ENCODE results near the gene GATAD2B.

Gene GATAD2B

DNA sequence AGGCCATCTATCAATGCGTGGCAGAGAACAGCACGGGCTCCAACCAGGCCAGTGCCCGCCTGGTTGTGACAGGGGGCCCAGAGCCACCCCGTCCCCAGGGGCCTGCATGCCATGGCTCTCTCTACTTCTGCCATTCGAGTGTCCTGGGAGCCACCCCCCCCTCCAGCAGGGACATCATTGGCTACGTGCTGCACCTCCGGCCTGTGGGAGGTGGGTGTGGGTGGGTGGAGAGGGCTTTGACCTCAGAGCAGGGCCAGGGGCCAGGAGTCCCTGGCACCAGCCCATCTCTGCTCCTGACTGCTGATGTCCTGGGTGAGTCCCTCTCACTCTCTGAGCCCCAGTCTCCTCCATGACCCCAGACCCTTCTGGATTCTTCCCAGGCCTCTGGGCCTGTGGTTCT, 122.3 kb downstream of the GATAD2B start:
- DNase-seq (ENCODE audit: low read depth) = no peak
- H3K4me3 ChIP-seq (ENCODE audit: low read length) = no peak overlapping the region
- TF ChIP-seq, protein P1, sequence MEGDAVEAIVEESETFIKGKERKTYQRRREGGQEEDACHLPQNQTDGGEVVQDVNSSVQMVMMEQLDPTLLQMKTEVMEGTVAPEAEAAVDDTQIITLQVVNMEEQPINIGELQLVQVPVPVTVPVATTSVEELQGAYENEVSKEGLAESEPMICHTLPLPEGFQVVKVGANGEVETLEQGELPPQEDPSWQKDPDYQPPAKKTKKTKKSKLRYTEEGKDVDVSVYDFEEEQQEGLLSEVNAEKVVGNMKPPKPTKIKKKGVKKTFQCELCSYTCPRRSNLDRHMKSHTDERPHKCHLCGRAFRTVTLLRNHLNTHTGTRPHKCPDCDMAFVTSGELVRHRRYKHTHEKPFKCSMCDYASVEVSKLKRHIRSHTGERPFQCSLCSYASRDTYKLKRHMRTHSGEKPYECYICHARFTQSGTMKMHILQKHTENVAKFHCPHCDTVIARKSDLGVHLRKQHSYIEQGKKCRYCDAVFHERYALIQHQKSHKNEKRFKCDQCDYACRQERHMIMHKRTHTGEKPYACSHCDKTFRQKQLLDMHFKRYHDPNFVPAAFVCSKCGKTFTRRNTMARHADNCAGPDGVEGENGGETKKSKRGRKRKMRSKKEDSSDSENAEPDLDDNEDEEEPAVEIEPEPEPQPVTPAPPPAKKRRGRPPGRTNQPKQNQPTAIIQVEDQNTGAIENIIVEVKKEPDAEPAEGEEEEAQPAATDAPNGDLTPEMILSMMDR (conservative IDR thresholded peaks at IDR 0.05; ENCODE audit: low read depth, low read length) = no peak

DNA sequence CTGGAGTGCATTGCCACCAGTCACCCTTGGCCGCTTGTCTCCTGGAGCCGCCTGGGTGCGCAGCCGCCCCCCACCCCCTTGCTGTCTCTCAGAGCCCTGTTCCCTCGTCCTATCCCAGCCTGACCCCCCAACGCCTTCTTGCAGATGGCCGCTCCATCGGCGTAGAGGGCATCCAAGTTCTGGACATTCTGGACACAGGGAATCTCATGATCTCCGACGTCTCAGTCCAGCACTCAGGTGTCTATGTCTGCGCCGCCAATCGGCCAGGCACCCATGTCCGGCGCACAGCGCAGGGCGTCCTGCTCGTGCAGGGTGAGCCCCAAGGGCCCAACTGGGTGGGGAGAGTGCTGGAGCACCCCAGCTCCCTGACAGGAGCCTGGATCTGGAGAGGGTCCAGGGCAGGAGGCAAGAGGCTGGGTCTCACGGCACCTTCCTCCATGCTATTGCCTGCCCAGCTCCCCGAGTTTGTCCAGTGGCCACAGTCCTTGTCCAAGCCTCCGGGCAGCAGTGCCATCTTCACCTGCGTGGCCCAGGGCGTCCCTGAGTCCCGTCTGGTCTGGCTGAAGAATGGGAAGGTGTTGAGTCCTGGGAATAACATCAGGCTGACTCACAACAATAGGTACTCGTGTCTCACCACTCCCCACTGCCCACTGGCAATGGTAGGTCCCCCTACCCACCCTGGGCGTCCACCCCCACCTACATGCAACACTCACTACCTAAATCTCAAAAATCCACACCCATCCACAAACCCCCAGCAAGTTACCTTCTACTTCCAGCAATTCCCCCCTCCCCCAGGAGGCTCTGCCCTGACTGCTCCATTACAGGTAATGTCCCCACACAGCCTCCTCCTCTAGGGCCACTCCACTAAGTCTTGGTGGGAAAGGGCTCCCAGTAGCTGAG, 123.0 kb downstream of the GATAD2B start:
- TF ChIP-seq, protein P1 (conservative IDR thresholded peaks at IDR 0.05; ENCODE audit: low read depth, low read length) = no peak
- H3K4me3 ChIP-seq (ENCODE audit: low read length) = no peak overlapping the region
- DNase-seq (ENCODE audit: low read depth) = no peak

DNA sequence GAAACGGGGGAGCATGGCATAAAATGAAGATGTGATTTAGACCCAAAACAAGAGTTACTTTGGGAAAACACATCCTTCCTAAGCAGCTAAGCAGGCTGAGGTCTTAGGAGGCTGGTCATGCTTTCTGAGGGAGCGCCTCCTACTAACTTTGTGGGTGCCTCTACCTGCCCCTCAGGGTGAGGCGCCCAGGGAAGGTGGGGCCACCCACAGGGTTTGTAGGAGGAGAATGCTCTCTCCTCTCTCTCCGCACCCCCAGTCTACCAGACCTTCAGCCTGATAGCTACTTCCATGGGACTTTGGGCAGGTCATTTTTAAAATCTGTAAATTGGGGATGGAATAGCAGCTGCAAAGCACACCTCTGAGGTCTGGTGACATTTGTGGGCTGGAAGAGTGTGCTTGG, 123.8 kb downstream of the GATAD2B start:
- no peak overlapping the region for H3K4me3 ChIP-seq (ENCODE audit: low read length)
- TF ChIP-seq, protein P1 (conservative IDR thresholded peaks at IDR 0.05; ENCODE audit: low read depth, low read length) = no peak
- no peak for DNase-seq (ENCODE audit: low read depth)

DNA sequence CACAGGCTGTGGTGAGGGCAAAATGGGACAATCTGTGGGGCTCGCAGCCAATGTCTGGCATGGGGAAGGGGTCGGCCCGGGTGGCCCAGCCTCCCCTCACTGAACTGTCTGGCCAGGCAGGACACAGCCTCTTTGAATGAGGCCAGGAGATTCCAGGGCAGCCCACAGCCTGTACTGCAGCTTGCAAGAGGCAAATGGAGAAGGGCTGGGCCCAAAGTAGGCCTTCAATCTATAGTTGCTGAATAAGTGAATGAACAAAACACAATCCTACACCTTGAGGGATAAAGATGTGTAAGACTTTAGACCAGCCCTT, 124.3 kb downstream of the GATAD2B start:
- no peak for DNase-seq (ENCODE audit: low read depth)
- H3K4me3 ChIP-seq (ENCODE audit: low read length) = no peak overlapping the region
- TF ChIP-seq, protein P1 (conservative IDR thresholded peaks at IDR 0.05; ENCODE audit: low read depth, low read length) = no peak

DNA sequence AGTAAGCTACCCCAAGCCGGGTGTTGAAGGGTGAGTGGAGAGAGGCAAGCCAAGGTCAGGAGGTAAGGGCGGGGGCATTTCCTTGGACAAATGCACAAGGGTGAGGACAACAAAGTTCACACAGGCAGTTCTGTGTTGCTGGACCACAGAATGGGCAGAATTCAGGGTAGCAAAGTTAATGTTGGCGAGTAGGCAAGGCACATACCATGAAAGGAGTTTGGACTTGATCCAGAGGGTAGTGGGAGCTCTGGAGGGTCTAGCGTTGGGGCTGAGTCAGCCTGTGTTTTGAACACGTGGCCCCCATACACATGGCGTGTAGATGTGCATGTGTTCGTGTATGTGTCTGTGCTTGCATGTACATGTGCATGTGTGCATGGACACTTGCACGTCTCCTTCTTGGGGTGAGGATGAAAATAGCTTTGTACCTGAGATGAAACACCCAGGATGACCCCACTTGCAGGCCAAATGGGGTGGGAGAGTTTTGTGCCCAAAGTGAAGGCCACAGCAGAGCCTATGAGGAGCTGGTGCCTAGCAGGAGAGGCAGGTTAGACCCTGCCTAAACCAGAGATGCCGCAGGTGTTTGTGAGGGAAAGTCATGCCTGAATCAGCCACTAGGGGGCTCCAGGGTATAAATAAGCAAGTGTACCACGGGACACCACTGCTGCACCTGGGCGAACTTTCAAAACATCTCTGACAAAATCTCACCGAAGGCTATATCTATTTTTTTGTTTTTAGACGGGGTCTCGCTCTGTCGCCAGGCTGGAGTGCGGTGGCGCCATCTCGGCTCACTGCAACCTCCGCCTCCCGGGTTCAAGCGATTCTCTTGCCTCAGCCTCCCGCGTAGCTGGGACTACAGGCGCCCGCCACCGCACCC, 125.7 kb downstream of the GATAD2B start:
- TF ChIP-seq, protein P1 (conservative IDR thresholded peaks at IDR 0.05; ENCODE audit: low read depth, low read length) = peak; percentile 90

DNA sequence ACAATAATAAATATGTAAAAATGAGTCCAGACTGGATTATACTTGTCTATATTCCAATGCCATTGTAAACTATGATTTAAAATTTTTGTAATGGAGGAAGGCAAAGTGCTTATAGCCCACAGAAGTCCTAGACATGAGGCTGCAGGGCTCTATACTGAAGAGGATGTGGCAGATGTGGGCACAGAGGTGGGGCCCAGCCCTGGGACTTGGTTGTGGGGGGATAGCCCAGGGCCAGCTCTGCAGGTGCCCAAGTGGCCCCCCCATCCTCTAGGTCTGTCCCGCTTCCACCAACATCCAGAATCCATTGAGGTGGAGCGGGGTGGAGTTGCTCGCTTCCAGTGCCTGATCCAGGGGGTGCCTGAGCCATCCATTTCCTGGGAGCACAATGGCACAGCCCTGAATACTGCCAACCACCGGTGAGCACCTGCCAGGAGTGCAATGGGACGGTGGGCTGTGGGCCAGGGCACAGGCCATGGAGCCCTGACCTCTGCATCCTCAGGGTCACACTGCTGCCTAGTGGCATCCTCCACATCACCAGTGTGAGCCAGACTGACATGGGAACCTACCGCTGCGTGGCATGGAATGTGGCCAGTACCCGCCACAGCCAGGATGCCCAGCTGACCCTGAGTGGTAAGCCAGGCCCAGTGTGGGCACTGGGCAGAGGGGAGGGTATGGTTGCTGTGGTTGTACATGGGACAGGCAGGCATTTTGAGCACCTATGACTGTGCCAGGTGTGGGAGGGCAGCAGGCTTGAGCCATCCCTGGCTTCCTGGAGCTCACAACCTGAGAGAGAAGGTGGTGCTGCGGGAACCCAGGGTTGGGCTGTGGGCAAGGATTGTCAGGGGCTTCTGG, 126.6 kb downstream of the GATAD2B start:
- no peak overlapping the region for H3K4me3 ChIP-seq (ENCODE audit: low read length)
- DNase-seq (ENCODE audit: low read depth) = no peak
- TF ChIP-seq, protein P1 (conservative IDR thresholded peaks at IDR 0.05; ENCODE audit: low read depth, low read length) = no peak

More for the DNA sequence above, 125.7 kb downstream of the GATAD2B start:
- DNase-seq (ENCODE audit: low read depth) = no peak
- H3K4me3 ChIP-seq (ENCODE audit: low read length) = no peak overlapping the region

Data from retinal pigment epithelial cell (primary cell).